ENCODE measurements around the gene KDM5B.

- TF ChIP-seq CTCF (IDR thresholded peaks at IDR 0.05), result no peak
- no peak for TF ChIP-seq POLR2A (IDR thresholded peaks at IDR 0.05)
Observed at GRCh38 chr1:202687370-202687769, 120.9 kb downstream of the KDM5B start.
